Prostate gland (tissue), 2 donors: ENCODE results near the gene CELSR3. TPM values are rescaled to one million over a fixed set of nuclear protein-coding genes. Genes with fewer than 3 reads are reported as not detected.
A peak's percentile ranks its signal among the peaks of the same experiment; 100 is the strongest.

Experiments used
- DNase-seq: peaks from one replicate; pipeline ENCODE4 v3.0.0-alpha.2; 2019; ENCODE audit warnings: low spot score
- H3K27ac ChIP-seq, 2 donors: fragments of 200-600 bp; sonication (generic); 2 replicates each; pipeline ENCODE4 v1.5.1; 2017 to 2019
- H3K27me3 ChIP-seq: fragments of 200-600 bp; sonication (generic); replicated peaks from 2 replicates; pipeline ENCODE4 v1.5.1; 2019; ENCODE audit not compliant: insufficient read depth
- H3K36me3 ChIP-seq, 2 donors: fragments of 200-600 bp; sonication (generic); 1 replicate in 1 of 2; 2 replicates in 1 of 2; pipeline versions ENCODE4 v1.5.1 to v1.8.1; 2017 to 2019
- H3K4me1 ChIP-seq: fragments of 200-600 bp; sonication (generic); replicated peaks from 2 replicates; pipeline ENCODE4 v1.5.1; 2019
- H3K4me3 ChIP-seq, 2 donors: fragments of 200-600 bp; sonication (generic); 2 replicates each; pipeline ENCODE4 v1.5.1; 2017 to 2019
- H3K9me3 ChIP-seq: fragments of 200-600 bp; sonication (generic); 2 replicates; pipeline ENCODE4 v1.5.1; 2017
- POLR2A ChIP-seq: fragments of 450-650 bp; IDR thresholded peaks from one replicate; pipeline ENCODE4 v1.6.1; 2016; ENCODE audit warnings: antibody characterized with exemption, mild to moderate bottlenecking
- POLR2AphosphoS5 ChIP-seq: sonication (generic); formaldehyde crosslinking; IDR thresholded peaks from one replicate; pipeline ENCODE4 v1.6.1; 2017; ENCODE audit warnings: antibody characterized with exemption
- WGBS: methylation state at CpG from one replicate; pipeline ENCODE4 v1.1.5; 2018; 5-methylcytosine and 5-hydroxymethylcytosine counted together
- intact Hi-C: fragments of 100-400 bp; cut with DNase I; formaldehyde crosslinking; loops from one replicate; pipeline ENCODE4 v1.14.2; 2022
- total RNA-seq, 2 donors: library from RNA; depleted of rRNA; stranded (reverse); fragments of >200 nt; gene quantifications; one replicate each; pipeline ENCODE4 v1.1.0, GENCODE V29; 2016
- TF ChIP-seq, protein P1 (sequence below), 4 experiments: fragments of 200-600 bp in 2 of 4; fragments of 450-650 bp in 2 of 4; sonication (generic) in 2 of 4; IDR thresholded peaks; 1 replicate in 3 of 4; 2 replicates in 1 of 4; pipeline ENCODE4 v1.5.1; 2016 to 2019; ENCODE audit warnings: antibody characterized with exemption in 4 of 4, mild to moderate bottlenecking in 2 of 4, moderate library complexity in 2 of 4

Gene CELSR3
- total RNA-seq, 2 donors from 2014 or later: 0.41 to 6.4 TPM

- no peaks in the 10 kb centered on the region for H3K4me1 ChIP-seq
- no peak within 1 kb of the TSS for H3K4me3 ChIP-seq
- H3K36me3 ChIP-seq: no peaks in the 10 kb centered on the region
- no peak for TF ChIP-seq POLR2A
- no peak for TF ChIP-seq POLR2AphosphoS5
- TF ChIP-seq, protein P1, sequence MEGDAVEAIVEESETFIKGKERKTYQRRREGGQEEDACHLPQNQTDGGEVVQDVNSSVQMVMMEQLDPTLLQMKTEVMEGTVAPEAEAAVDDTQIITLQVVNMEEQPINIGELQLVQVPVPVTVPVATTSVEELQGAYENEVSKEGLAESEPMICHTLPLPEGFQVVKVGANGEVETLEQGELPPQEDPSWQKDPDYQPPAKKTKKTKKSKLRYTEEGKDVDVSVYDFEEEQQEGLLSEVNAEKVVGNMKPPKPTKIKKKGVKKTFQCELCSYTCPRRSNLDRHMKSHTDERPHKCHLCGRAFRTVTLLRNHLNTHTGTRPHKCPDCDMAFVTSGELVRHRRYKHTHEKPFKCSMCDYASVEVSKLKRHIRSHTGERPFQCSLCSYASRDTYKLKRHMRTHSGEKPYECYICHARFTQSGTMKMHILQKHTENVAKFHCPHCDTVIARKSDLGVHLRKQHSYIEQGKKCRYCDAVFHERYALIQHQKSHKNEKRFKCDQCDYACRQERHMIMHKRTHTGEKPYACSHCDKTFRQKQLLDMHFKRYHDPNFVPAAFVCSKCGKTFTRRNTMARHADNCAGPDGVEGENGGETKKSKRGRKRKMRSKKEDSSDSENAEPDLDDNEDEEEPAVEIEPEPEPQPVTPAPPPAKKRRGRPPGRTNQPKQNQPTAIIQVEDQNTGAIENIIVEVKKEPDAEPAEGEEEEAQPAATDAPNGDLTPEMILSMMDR (IDR thresholded peaks at IDR 0.05): no peak
- no peak for DNase-seq
- H3K27me3 ChIP-seq: no peaks in the 10 kb centered on the region
- H3K9me3 ChIP-seq: no peaks in the 10 kb centered on the region
- intact Hi-C loops: no loop called here
- H3K27ac ChIP-seq: no peak within 1 kb of the TSS
- 92% methylated on average over 18 of the region's 19 CpGs for WGBS
Measured at GRCh38 chr3:48621461-48621869, 41.2 kb downstream of the CELSR3 start, which contains the start of gene TMEM89. Gene TMEM89, minus strand, starts transcription at chr3:48621769. Its CDS starts 13 bp downstream, at chr3:48621756.

DNA sequence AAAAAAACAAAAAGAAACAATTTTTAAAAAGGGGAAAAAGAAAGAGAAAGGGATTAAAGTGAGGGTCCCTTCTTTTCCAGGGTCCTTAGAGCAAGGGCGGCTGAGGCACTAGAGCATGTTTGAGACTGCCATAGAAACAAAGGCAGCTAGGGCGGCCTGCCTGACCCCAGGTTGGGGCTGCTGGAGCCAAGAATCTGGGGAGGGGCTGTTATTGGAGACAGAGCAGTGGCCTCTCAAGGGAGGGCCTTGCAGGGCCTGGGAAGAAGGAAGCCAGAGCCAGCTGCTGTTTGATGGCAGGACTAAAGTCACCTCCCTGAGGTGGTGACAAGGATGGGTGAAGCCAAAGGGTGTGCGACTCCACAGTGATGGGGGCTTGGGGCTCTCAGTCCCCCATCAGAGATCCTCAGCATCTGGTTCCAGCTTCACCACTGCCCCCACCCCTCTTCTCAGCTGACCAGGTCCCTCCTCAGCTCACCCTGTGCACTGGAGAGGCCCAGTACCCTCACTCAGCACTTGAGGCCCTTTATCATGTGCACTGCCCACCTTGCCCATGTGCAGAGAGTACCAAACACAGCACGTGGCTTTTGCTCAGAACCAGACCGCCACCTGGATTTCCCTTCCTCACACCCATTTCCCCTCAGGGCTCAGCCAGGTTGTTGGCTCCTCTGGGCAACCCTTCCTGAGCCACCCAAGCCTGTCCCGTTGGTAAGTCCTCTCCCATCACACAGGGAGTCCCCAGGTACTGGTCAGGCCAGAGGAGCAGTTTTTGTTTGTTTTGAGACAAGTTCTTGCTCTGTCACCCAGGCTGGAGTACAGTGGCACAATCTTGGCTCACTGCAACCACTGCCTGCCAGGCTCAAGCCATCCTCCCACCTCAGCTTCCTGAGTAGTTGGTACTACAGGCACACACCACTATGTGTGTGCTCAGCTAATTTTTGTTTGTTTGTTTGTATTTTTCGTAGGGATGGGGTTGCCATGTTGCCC lies 42.9 kb downstream of the CELSR3 start:
- DNase-seq: peak; percentile 48
- 80% methylated on average over 7 of the region's 7 CpGs for WGBS
- Histone ChIP-seq H3K27me3 (no peaks in the 10 kb centered on the region), H3K4me3 (no peak overlapping the region), H3K4me1 (no peaks in the 10 kb centered on the region), H3K36me3 (no peaks in the 10 kb centered on the region), H3K27ac (no peak overlapping the region), H3K9me3 (no peaks in the 10 kb centered on the region)
- intact Hi-C loops: loop anchor here (10.0 kb wide), 1 partner anchor 165 kb away; no protein-coding TSS in a partner anchor
- TF ChIP-seq, protein P1 (IDR thresholded peaks at IDR 0.05): no peak
- no peak for TF ChIP-seq POLR2A
- TF ChIP-seq POLR2AphosphoS5: peak; percentile 57

- DNase-seq: no peak
- no peak for TF ChIP-seq POLR2A
- no peak for TF ChIP-seq POLR2AphosphoS5
- peak overlapping the region; percentile 49 to 68 for H3K27ac ChIP-seq
- H3K4me3 ChIP-seq: no peak overlapping the region
- H3K27me3 ChIP-seq: no peaks in the 10 kb centered on the region
- no peaks in the 10 kb centered on the region for H3K9me3 ChIP-seq
- intact Hi-C loops: loop anchor here (10.0 kb wide), 1 partner anchor 163 kb away; no protein-coding TSS in a partner anchor
- 98% methylated on average over 4 of the region's 4 CpGs for WGBS
- H3K4me1 ChIP-seq: no peaks in the 10 kb centered on the region
- H3K36me3 ChIP-seq: no peaks in the 10 kb centered on the region
Measured at GRCh38 chr3:48617559-48617958, 45.1 kb downstream of the CELSR3 start.

GRCh38 chr3:48614044-48614443 lies 48.6 kb downstream of the CELSR3 start:
- DNase-seq: no peak
- H3K27me3 ChIP-seq: no peaks in the 10 kb centered on the region
- no peak overlapping the region for H3K4me3 ChIP-seq
- TF ChIP-seq POLR2AphosphoS5 (no peak), POLR2A (no peak)
- TF ChIP-seq, protein P1 (IDR thresholded peaks at IDR 0.05): no peak
- no peak overlapping the region for H3K27ac ChIP-seq
- 81% methylated on average over 3 of the region's 3 CpGs for WGBS
- H3K4me1 ChIP-seq: no peaks in the 10 kb centered on the region
- H3K9me3 ChIP-seq: no peaks in the 10 kb centered on the region
- intact Hi-C loops: loop anchor here (10.0 kb wide), 1 partner anchor 159 kb away; no protein-coding TSS in a partner anchor
- H3K36me3 ChIP-seq: no peaks in the 10 kb centered on the region

- intact Hi-C loops: loop anchor here (10.0 kb wide), 1 partner anchor 158 kb away; no protein-coding TSS in a partner anchor
- no peak overlapping the region for H3K27ac ChIP-seq
Measured at GRCh38 chr3:48612309-48612708, 50.4 kb downstream of the CELSR3 start.

More at GRCh38 chr3:48612309-48612708, 50.4 kb downstream of the CELSR3 start:
- 61% methylated on average over 1 of the region's 1 CpG for whole genome bisulfite sequencing
- no peaks in the 10 kb centered on the region for H3K4me1 ChIP-seq
- TF ChIP-seq POLR2AphosphoS5 (no peak), POLR2A (no peak)
- TF ChIP-seq, protein P1 (IDR thresholded peaks at IDR 0.05): no peak
- H3K4me3 ChIP-seq: no peak overlapping the region
- no peaks in the 10 kb centered on the region for H3K9me3 ChIP-seq
- no peaks in the 10 kb centered on the region for H3K27me3 ChIP-seq
- no peak for DNase-seq
- H3K36me3 ChIP-seq: no peaks in the 10 kb centered on the region
